Testis (tissue), 3 donors: Measurements from ENCODE around the gene UGT1A5. TPM values are rescaled to one million over a fixed set of nuclear protein-coding genes. Genes with fewer than 3 reads are reported as not detected.

Experiments
- DNase-seq: peaks from one replicate; pipeline ENCODE4 v3.0.0-alpha.2; 2019
- H3K27ac ChIP-seq, 2 donors: fragments of 200-600 bp; sonication (generic); one replicate each; pipeline ENCODE4 v1.5.1; 2019
- H3K27me3 ChIP-seq: fragments of 200-600 bp; sonication (generic); one replicate; pipeline ENCODE4 v1.5.1; 2019
- H3K36me3 ChIP-seq: fragments of 200-600 bp; sonication (generic); one replicate; pipeline ENCODE4 v1.5.1; 2017; ENCODE audit warnings: low read depth; ENCODE audit errors: missing control alignments
- H3K4me1 ChIP-seq: fragments of 200-600 bp; sonication (generic); one replicate; pipeline ENCODE4 v1.5.1; 2019
- H3K4me3 ChIP-seq, 2 donors: fragments of 200-600 bp; sonication (generic); one replicate each; pipeline ENCODE4 v1.5.1; 2017 to 2019
- H3K9me3 ChIP-seq: fragments of 200-600 bp; sonication (generic); one replicate; pipeline ENCODE4 v1.5.1; 2017
- POLR2A ChIP-seq: fragments of 450-650 bp; IDR thresholded peaks from one replicate; pipeline ENCODE4 v1.6.1; 2017; ENCODE audit warnings: antibody characterized with exemption, mild to moderate bottlenecking, moderate library complexity
- WGBS, 2 donors: methylation state at CpG; one replicate each; pipeline ENCODE4 v1.1.5; 2018; 5-methylcytosine and 5-hydroxymethylcytosine counted together
- intact Hi-C: fragments of 100-400 bp; cut with DNase I; formaldehyde crosslinking; loops from one replicate; pipeline ENCODE4 v1.15.1; 2023; ENCODE audit warnings: low total_unique reads
- polyA plus RNA-seq: library from polyadenylated mRNA; stranded (reverse); fragments of 350-450 nt; fragmentation: Illumina TruSeq; extraction: RNeasy Lipid Tissue Mini Kit (QIAGEN cat#74804); gene quantifications from one replicate; pipeline ENCODE4 v1.2.3, GENCODE V29; 2014; ENCODE audit warnings: low read depth, low replicate concordance; ENCODE audit not compliant: insufficient read depth
- total RNA-seq, 2 donors: library from RNA; depleted of rRNA; stranded (reverse); fragments of >200 nt; gene quantifications; one replicate each; pipeline ENCODE4 v1.2.3, GENCODE V29; 2016
- TF ChIP-seq, protein P1 (sequence below), 3 experiments: fragments of 450-650 bp in 2 of 3; fragments of 200-600 bp in 1 of 3; sonication (generic) in 1 of 3; IDR thresholded peaks; one replicate each; pipeline ENCODE4 v1.5.1; 2016 to 2019; ENCODE audit warnings: antibody characterized with exemption in 3 of 3, mild to moderate bottlenecking in 2 of 3, moderate library complexity in 1 of 3

UGT1A5 gene
- total and polyA plus RNA-seq, 3 donors from 2014 or later = 0.16 TPM; not detected in 2

GRCh38 chr2:233679196-233679595 is 33.5 kb upstream of the UGT1A5 start:
- no peaks in the 10 kb centered on the region for H3K4me1 ChIP-seq
- no peak for DNase-seq
- 69 to 72% methylated on average over 4 of the region's 4 CpGs for WGBS, 2 donors
- no peak overlapping the region for H3K27ac ChIP-seq
- H3K36me3 ChIP-seq = no peaks in the 10 kb centered on the region
- TF ChIP-seq, protein P1, sequence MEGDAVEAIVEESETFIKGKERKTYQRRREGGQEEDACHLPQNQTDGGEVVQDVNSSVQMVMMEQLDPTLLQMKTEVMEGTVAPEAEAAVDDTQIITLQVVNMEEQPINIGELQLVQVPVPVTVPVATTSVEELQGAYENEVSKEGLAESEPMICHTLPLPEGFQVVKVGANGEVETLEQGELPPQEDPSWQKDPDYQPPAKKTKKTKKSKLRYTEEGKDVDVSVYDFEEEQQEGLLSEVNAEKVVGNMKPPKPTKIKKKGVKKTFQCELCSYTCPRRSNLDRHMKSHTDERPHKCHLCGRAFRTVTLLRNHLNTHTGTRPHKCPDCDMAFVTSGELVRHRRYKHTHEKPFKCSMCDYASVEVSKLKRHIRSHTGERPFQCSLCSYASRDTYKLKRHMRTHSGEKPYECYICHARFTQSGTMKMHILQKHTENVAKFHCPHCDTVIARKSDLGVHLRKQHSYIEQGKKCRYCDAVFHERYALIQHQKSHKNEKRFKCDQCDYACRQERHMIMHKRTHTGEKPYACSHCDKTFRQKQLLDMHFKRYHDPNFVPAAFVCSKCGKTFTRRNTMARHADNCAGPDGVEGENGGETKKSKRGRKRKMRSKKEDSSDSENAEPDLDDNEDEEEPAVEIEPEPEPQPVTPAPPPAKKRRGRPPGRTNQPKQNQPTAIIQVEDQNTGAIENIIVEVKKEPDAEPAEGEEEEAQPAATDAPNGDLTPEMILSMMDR (IDR thresholded peaks at IDR 0.05) = no peak
- TF ChIP-seq POLR2A = no peak
- H3K27me3 ChIP-seq = no peaks in the 10 kb centered on the region
- intact Hi-C loops = no loop called here
- H3K9me3 ChIP-seq = no peaks in the 10 kb centered on the region
- no peak overlapping the region for H3K4me3 ChIP-seq

- Histone ChIP-seq H3K4me3 (no peak overlapping the region), H3K4me1 (no peaks in the 10 kb centered on the region), H3K36me3 (no peaks in the 10 kb centered on the region), H3K9me3 (no peaks in the 10 kb centered on the region), H3K27me3 (no peaks in the 10 kb centered on the region), H3K27ac (no peak overlapping the region)
- whole genome bisulfite sequencing, 2 donors = 78 to 86% methylated on average over 4 of the region's 4 CpGs
- no peak for TF ChIP-seq POLR2A
- DNase-seq = no peak
- intact Hi-C loops = no loop called here
Observed at GRCh38 chr2:233680361-233681045, 32.2 kb upstream of the UGT1A5 start.

GRCh38 chr2:233681521-233682099 is 31.1 kb upstream of the UGT1A5 start, which contains the start of gene UGT1A7:
Gene UGT1A7 (plus strand): TSS chr2:233681901. CDS start chr2:233681938, 37 bp downstream.
- 68 to 80% methylated on average over 5 of the region's 5 CpGs for WGBS, 2 donors
- no peak within 1 kb of the TSS for H3K27ac ChIP-seq
- TF ChIP-seq, protein P1 (IDR thresholded peaks at IDR 0.05) = no peak
- TF ChIP-seq POLR2A = no peak
- H3K27me3 ChIP-seq = no peaks in the 10 kb centered on the region
- H3K4me3 ChIP-seq = no peak within 1 kb of the TSS
- no peaks in the 10 kb centered on the region for H3K36me3 ChIP-seq
- no peak for DNase-seq
- intact Hi-C loops = no loop called here
- no peaks in the 10 kb centered on the region for H3K9me3 ChIP-seq
- H3K4me1 ChIP-seq = no peaks in the 10 kb centered on the region

- intact Hi-C loops = no loop called here
- Histone ChIP-seq H3K27ac (no peak overlapping the region), H3K4me3 (no peak overlapping the region), H3K4me1 (no peaks in the 10 kb centered on the region), H3K27me3 (no peaks in the 10 kb centered on the region), H3K9me3 (no peaks in the 10 kb centered on the region), H3K36me3 (no peaks in the 10 kb centered on the region)
- WGBS, 2 donors = 80 to 92% methylated on average over 1 of the region's 1 CpG
- no peak for TF ChIP-seq POLR2A
- TF ChIP-seq, protein P1 (IDR thresholded peaks at IDR 0.05) = no peak
- DNase-seq = no peak
Observed at GRCh38 chr2:233684640-233685039, 28.1 kb upstream of the UGT1A5 start.

DNA sequence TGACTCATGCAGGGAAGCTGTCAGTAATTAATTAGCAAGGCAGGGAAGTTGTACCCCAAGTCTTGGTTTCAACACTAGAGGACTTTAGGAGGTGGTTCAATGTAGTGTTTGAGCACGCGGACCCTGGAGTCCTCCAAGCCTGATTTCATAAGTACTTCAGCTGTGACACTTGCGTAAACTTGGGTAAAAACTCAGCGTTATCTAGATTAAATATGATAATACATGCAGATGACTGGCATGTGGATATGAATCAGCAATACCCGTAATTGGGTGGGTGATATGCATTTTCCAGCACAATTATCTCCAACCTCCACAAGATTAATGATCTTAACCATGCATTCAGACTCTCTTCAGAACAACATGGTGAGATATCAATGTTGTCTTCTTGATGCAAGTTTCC is 25.8 kb upstream of the UGT1A5 start:
- no peak for TF ChIP-seq POLR2A
- TF ChIP-seq, protein P1 (IDR thresholded peaks at IDR 0.05) = no peak
- Histone ChIP-seq H3K4me1 (no peaks in the 10 kb centered on the region), H3K4me3 (no peak overlapping the region), H3K9me3 (no peaks in the 10 kb centered on the region), H3K27ac (no peak overlapping the region), H3K27me3 (no peaks in the 10 kb centered on the region), H3K36me3 (no peaks in the 10 kb centered on the region)
- DNase-seq = no peak
- WGBS, 2 donors = 81 to 82% methylated on average over 5 of the region's 5 CpGs
- intact Hi-C loops = no loop called here
